GM12875 (cell line): ENCODE results near the gene PIGU.

Experiments used
- H3K4me3 ChIP-seq: one replicate; pipeline ENCODE4 v1.5.1; 2011; ENCODE audit warnings: low read depth, low read length, control low read depth
- TF ChIP-seq, protein P1 (sequence below): IDR thresholded peaks from 2 replicates; pipeline ENCODE4 v1.5.1; 2011; ENCODE audit warnings: low read depth, mild to moderate bottlenecking, control low read depth, inconsistent platforms, low read length, moderate library complexity, borderline replicate concordance; ENCODE audit not compliant: insufficient read depth

The PIGU gene

GRCh38 chr20:34583544-34583943 lies 93.3 kb downstream of the PIGU start:
- TF ChIP-seq, protein P1, sequence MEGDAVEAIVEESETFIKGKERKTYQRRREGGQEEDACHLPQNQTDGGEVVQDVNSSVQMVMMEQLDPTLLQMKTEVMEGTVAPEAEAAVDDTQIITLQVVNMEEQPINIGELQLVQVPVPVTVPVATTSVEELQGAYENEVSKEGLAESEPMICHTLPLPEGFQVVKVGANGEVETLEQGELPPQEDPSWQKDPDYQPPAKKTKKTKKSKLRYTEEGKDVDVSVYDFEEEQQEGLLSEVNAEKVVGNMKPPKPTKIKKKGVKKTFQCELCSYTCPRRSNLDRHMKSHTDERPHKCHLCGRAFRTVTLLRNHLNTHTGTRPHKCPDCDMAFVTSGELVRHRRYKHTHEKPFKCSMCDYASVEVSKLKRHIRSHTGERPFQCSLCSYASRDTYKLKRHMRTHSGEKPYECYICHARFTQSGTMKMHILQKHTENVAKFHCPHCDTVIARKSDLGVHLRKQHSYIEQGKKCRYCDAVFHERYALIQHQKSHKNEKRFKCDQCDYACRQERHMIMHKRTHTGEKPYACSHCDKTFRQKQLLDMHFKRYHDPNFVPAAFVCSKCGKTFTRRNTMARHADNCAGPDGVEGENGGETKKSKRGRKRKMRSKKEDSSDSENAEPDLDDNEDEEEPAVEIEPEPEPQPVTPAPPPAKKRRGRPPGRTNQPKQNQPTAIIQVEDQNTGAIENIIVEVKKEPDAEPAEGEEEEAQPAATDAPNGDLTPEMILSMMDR = no peak

DNA sequence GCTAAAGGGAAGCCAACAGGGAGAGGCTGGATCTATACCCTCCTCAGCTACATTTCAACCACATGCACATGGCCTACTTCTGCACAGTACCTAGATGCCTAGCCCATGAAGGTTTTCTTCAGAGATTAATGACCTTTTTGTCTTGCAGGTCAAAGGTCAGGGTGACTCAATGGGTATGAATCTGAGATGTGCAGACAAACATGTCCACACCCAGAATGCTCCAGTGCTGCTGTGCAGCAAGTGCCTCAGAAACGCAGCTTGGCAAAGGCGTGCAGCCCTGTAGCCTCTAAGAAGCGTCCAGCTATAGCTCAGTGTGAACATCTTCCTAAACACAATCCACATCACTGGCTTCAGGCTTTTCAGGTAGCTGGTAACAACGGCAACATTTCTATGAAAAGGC lies 94.0 kb downstream of the PIGU start:
- no peak overlapping the region for H3K4me3 ChIP-seq
- TF ChIP-seq, protein P1 = no peak

More at GRCh38 chr20:34583544-34583943, 93.3 kb downstream of the PIGU start:
- no peak overlapping the region for H3K4me3 ChIP-seq

DNA sequence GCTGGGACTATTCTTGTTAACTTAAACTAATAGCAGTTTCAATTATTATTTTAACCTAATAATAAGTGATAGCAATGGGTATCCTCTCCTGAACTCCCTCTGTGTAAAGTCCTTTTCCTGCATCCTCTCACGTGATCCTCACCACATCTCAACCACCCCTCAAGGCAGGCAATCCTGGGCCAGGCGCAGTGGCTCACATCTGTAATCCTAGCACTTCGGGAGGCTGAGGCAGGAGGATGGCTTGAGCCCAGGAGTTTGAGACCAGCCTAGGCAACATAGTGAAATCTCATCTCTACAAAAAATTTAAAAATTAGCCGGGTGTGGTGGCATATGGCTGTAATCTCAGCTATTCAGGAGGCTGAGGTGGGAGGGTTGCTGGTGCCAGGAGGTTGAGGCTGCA lies 94.7 kb downstream of the PIGU start:
- H3K4me3 ChIP-seq = no peak overlapping the region
- TF ChIP-seq, protein P1 = no peak

GRCh38 chr20:34581341-34582184 lies 95.3 kb downstream of the PIGU start:
- TF ChIP-seq, protein P1 = no peak
- H3K4me3 ChIP-seq = no peak overlapping the region

DNA sequence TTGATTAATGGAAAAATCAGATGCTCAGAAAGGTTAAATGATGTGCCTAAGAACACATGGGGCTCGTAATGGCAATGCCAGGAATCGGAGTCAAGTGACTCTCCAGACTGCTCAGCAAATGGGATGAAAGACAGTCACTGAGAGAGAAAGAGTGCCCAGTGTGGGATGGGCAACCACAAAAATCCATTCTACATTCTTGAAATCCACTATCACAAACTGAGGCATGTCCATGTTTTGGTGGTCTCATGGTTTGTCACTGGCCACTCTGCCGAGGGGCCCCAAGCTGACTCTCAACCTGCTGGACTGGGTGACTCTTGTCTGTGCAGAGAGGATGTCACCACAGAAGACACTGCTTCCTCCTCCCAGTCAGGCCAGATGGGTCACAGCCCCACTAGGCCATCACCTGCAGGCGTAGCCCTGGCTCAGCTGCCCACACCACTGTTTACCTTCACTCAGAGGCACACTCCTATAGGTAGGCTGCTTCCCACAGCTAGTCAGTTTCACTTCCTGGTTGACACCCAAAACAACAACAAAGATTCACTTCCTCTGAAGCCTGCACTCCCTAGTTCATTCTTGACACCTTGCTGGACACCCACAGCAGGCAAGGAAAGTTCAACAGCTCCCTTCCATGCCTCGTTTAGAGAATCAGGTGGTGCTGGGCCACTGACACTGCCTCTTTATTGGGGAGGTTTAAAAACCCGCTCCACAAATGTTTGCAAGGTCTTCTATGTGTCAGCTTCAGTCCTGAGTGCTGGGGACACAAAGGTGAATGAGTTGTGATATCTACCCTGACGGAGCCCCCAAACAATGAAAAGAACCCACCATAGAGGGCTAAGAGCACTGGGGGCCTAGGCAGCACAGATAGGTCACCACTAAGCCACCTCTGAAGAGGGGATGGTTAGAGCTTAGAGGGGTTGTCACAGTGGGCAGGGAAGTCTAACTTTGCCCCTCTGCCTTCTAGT lies 96.6 kb downstream of the PIGU start:
- no peak overlapping the region for H3K4me3 ChIP-seq
- TF ChIP-seq, protein P1 = no peak

- H3K4me3 ChIP-seq = no peak overlapping the region
- TF ChIP-seq, protein P1 = no peak; the same call in 1 of the 2 replicates
Measured at GRCh38 chr20:34579191-34579978, 97.5 kb downstream of the PIGU start.
